Stimulated activated CD4-positive, alpha-beta T cell treated with anti-CD3 and anti-CD28 coated beads, Interleukin-12 subunit alpha, Interleukin-12 subunit beta, amount 100 ng/mL, for 48 hours (primary cell): ENCODE measurements around the gene PHACTR3.
"Not testable (repeated sequence)": the region's sequence is repeated elsewhere in the genome, so short reads cannot be mapped to it uniquely, and the experiment has no call there.

Experiments used
- DNase-seq, 3 donors: peaks; one replicate each; pipeline ENCODE4 v3.0.0-alpha.2; 2020; ENCODE audit warnings: low read depth in 2 of 3, low spot score in 1 of 3

The PHACTR3 gene

DNA sequence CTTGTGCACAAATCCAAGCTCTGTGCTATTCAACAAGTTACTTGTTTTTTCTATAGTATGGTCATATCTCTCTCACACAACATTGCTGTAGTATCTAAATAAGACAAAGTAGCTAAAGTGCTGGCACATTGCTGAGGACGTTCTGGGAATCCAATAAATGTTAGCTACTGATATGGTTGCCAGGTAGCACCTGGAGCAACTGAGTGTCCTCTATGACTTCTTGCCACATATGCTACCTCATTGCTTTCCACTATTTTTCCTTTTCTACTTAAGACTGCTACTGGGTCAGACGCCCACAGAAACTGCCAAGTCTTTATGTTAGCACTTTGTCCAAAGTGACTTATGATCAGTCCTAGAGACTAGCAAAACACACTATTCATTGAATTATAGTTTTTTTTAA, 243.8 kb downstream of the PHACTR3 start:
- DNase-seq: no peak

DNA sequence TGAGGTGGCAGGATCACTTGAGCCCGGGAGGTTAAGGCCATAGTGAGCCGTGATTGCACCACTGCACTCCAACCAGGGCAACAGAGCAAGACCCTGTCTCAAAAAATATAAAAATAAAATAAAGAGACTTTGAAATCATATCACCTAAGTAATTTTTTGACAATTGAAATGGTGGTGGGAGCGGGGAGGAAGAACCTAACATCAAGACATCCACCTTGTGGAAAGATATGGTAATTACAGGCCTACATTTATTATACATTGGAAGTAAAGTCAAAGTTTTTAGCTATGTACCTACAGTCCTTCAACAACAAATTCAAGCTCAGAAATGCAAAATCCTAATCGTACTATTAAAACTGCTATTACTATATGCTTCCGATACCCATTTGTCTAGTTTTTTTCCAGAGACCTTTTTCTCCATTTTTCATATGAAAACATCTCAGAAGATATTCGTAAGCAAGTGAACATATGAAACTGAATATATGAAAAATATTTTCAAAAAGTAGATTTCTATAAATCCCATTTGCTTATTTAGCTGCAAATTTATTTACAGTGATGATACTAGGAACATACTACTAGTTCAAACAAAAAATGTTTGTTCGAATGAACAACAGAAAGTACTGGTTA, 245.8 kb downstream of the PHACTR3 start:
- no peak for DNase-seq

DNA sequence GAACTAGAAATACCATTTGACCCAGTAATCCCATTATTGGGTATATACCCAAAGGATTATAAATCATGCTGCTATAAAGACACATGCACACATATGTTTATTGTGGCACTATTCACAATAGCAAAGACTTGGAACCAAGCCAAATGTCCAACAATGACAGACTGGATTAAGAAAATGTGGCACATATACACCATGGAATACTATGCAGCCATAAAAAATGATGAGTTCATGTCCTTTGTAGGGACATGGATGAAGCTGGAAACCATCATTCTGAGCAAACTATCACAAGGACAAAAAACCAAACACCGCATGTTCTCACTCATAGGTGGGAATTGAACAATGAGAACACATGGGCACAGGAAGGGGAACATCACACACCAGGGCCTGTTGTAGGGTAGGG, 252.2 kb downstream of the PHACTR3 start:
- not testable (repeated sequence) for DNase-seq

DNA sequence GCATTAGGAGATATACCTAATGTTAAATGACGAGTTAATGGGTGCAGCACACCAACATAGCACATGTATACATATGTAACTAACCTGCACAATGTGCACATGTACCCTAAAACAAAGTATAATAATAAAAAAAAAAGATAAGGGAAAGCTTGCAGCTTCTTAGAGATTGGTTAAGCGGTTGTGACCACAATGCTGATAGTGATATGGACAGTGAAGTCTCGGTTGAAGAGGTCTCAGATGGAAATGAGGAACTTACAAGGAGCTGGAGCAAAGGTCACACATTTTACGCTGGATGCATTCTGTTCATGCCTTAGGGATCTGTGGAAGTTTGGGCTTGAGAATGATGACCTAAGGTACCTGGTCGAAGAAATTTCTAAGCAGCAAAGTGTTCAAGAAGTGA, 252.6 kb downstream of the PHACTR3 start:
- not testable (repeated sequence) for DNase-seq

DNA sequence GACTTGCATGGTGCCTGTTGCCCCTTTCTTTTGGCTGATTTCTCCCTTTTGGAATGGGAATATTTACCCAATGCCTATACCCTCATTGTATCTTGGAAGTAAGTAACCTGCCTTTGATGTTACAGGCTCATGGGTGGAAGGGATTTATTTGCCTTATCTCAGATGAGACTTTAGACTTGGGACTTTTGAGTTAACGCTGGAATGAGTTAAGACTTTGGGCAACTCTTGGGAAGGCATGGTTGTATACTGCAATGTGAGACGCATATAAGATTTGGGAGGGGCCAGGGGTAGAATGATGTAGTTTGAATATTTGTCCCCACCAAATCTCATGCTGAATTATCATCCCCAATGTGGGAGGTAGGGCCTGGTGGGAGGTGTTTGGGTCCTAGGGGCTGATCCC, 253.6 kb downstream of the PHACTR3 start:
- no peak for DNase-seq

DNA sequence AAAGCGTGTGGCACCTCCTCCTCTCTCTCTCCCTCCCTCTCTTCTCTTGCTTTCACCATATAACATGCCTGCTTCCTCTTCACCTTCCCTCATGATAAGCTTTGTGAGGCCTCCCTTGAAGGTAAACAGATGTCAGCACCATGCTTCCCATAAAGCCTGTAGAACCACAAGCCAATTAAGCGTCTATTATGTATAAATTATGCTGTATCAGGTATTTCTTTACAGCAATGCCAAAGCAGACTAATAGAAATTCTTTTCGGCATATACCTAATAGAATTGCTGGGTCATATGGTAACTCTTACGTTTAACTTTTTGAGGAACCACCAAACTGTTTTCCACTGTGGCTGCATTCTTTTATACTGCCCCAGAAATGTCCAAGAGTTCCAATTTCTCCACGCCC, 254.1 kb downstream of the PHACTR3 start:
- no peak for DNase-seq

DNA sequence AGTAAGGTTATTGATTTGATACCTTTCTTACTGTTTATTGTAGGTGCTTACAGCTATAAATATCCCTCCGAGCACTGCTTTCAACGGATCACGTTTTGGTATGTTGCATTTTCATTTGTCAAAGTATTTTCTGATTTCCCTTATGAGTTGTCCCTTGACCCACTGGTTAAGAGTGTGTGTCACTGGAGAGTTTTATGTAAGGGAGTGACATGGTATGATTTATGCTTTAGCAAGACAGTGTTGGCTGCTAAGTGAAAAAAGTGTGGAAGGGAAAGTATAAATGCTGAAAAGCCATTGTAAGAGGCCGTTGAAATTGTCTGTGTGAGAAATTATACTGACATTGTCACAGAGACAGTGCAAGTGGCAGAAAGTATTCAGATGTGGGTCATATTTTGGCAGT, 257.1 kb downstream of the PHACTR3 start:
- DNase-seq: no peak

DNA sequence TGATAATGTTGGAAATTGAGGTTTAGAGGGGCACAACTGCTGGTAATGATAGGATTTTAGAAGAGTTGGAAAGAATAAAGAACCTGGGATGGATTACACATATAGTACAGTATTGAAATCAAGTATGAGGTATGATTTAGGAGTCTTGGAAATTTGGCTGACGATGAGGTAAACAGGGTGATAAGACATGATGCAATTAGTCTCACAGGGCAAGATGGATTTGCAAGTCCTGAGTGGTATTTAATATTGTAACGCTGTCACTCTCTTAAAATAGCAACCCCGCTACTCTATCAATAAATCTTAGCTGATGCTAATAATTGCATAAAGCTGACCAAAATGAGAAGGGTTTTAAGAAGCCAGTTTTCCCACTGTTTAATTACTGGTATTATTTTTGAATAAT, 258.7 kb downstream of the PHACTR3 start:
- DNase-seq: no peak

DNA sequence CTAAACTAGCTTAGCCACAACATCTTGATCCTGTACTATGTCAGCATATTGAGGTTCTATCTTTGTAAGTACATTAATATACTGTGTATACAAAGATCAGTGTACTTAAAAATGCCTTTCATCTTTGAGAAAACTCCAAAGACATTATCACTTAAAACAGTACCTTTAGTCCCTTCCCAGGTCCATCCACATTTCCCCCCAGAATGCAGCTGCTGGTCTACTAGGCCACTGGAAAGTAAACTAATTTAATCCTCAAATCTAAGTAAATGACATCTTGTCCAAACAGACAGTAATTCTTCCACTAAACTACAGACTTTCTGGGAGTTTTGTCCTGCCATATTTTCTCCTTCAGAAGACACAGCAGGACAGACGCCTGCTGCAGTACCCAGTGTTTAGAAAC, 260.4 kb downstream of the PHACTR3 start:
- DNase-seq: no peak

DNA sequence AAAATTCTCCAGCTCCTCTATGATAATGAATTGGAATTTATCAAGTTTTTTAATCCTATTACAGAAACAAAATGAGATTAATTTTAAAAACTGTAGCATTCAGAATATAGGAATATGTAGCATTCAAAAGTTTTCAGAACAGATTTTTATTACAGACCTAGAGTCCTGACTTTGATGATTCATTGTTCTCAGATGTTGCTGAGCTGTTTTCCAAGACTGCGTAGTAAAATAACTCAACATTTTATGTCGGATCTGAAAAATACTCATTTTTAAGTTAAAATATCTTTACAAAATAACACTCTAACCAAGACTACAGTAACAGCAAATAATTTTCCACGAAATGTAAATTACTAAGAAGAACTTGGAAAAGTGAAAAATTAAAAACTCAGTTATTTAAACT, 262.0 kb downstream of the PHACTR3 start:
- DNase-seq: no peak

DNA sequence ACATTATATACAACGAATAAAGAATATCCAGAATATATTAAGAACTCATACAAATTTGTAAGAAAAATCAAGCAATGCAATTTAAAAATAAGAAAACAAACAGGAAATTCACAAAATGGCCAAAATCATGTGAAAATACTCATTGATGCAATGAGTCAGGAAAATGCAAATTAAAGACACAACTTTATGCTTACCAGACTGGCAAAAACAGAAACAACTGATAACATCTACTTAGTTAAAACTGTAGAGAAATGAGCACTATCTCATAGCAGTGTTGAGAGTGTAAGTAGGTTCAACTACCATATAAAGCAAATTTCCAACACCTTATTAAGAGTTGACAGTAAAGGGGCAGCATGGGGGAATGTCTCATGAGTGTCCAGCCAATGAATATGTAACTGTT, 266.8 kb downstream of the PHACTR3 start:
- DNase-seq: no peak

DNA sequence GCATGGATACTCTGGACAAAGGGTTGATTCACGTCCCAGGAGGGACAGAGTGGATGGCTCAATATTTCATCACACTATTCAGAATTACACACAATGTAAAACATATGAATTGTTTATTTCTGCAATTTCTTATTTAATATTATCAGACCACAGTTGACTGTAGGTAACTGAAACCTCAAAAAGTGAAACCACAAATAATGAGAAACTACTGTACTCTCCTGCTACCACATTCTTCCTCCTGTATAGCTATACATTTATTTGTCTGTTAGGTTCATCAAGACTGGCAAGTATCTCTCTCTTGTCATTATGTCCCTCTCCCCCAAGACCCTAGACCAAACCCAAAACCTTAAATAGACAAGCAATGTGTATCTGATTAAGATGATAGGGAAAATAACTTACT, 269.1 kb downstream of the PHACTR3 start:
- no peak for DNase-seq

DNA sequence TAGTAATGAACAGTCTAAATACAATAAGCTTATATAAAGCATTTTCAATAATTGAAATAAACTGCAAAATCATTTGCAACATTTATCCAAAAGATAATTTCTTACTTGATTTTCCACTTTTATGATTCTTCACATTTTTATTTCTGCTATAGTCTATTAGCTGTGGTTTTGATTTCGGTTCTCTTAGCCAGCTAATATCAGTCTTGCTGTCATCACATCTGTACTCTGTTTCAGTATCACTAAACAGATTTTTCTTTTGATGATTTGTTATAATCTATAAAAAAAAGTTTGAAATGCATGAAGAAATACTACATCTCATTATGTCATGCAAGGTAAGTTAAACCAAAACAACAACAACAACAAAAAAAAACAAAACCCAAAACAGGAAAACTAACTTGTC, 275.9 kb downstream of the PHACTR3 start:
- DNase-seq: no peak

DNA sequence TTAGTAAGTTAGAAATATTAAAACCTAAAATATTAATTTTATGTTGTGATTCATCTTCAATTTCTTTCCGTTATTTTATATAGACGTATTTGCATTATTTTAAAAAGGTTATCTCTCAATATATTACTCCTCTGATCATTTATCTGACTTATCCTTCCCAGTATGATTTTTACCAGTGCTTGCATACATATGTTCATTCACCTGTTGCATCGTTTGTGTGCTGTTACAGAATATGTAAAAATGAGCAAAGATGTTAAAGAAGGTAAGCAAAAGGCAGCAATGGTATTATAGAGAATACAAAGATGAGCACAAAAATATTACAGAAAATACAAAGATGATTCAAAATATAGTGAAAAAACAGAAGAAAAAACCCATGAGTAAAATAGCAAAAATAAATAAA, 280.2 kb downstream of the PHACTR3 start:
- no peak for DNase-seq

DNA sequence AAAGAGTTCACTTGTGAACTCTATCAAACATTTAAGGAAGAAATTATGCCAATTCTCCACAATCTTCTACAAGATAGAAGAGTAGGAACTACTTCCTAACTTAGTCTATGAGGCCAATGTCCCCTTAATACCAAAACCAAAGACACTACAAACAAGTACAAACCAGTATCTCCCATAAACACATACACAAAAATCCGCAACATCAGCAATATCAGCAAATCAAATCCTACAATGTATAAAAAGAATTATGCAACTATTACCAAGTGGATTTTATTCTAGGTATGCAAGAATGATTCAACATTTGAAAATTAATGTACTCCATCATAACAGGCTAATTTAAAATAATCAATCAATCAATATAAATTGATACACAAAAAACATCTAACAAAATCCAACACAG, 283.7 kb downstream of the PHACTR3 start:
- no peak for DNase-seq

DNA sequence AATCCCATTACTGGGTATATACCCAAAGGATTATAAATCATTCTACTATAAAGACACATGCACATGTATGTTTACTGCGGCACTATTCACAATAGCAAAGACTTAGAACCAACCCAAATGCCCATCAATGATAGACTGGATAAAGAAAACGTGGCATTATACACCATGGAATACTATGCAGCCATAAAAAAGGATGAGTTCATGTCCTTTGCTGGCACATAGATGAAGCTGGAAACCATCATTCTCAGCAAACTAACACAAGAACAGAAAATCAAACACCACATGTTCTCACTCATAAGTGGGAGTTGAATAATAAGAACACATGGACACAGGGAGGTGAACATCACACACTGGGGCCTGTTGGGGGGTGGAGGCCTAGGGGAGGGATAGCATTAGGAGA, 285.7 kb downstream of the PHACTR3 start:
- DNase-seq: not testable (repeated sequence)

DNA sequence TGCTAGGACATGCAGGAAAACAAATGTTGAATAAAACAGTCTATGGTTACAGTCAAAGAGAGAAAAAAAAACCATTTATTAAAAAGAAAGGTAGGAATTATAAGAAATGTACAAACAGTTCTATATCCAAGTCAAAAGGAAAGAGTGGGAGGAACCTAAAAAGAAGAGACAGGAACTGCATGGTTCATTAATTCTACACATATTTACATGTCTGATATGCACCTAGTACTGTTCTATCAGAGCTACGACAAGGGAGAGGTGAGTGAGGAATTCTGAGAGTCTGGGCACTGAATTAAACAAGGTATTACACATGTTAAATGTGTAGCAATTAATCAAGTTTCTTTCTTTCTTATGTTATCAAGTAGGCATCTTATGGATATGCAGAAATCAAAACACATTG, 287.2 kb downstream of the PHACTR3 start:
- no peak for DNase-seq

DNA sequence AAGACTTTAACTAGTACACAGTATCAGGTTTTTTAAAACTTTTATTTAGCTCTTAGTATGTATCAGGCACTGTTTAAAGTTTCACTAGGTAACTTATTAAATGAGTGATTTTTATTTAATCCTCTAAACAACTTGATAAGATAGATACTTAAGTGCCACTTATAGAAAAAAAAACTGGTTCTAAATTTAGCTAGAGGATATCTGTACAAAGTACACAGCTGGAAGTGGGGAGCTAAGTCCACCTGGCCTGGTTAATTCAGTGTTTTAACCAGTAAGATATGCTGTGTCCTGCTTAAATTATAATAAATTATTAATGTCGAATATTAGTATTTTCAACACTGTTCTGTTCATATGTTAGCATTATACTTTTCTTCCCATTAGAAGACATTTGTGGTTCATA, 291.6 kb downstream of the PHACTR3 start:
- DNase-seq: no peak
